HG03520 (cell line): ENCODE results near the gene IRF6.
"Not testable (repeated sequence)": the region's sequence is repeated elsewhere in the genome, so short reads cannot be mapped to it uniquely, and the experiment has no call there.

Source experiments
- ATAC-seq: cut with Tn5 transposase; IDR thresholded peaks from one replicate; pipeline ENCODE4 v1.9.1; 2021; ENCODE audit warnings: mild to moderate bottlenecking, moderate library complexity; ENCODE audit not compliant: unreplicated experiment

Gene IRF6

GRCh38 chr1:209823143-209824041, 17.4 kb upstream of the IRF6 start:
- no peak for ATAC-seq

DNA sequence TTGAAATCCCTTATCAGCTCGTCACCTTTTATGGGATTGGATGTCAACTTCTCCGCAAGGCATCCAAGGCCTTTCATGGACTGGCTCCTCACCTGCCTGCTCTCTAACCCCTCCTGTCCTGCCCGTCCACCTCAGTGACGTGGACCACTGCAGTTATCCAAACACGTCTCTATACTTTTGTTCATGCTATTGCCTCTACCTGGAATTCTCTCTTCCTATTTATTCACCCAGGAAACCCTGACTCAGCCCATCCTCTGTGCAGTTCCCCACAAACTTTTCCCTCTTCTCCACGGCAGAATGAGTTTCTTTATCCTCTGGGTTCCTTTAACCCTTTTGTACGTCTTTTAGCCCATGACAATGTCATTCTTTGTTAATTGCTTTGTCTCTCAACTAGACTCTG, 16.8 kb upstream of the IRF6 start:
- no peak for ATAC-seq

GRCh38 chr1:209820986-209821385, 15.0 kb upstream of the IRF6 start:
- no peak for ATAC-seq

- ATAC-seq: no peak
Measured at GRCh38 chr1:209819058-209819457, 13.1 kb upstream of the IRF6 start.

- ATAC-seq: no peak
Measured at GRCh38 chr1:209817691-209818090, 11.7 kb upstream of the IRF6 start.

DNA sequence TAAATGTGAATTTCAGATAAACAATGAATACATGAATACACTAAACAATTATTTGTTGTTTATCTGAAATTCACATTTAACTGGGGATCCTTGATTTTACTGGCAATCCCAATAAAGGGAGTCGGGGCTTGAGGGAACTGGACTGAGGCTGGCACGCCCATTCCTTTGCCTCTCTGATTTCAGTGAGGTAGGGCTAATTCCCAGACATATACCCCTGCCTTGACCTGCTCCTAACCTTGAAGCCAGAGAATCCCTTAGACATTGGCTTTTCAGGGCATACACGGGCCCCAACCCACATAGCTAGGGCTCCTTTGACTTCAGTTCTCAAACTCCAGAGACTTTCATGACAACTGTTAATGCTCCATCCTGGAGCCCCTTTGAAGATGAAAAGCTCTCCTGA, 11.0 kb upstream of the IRF6 start:
- ATAC-seq: no peak

DNA sequence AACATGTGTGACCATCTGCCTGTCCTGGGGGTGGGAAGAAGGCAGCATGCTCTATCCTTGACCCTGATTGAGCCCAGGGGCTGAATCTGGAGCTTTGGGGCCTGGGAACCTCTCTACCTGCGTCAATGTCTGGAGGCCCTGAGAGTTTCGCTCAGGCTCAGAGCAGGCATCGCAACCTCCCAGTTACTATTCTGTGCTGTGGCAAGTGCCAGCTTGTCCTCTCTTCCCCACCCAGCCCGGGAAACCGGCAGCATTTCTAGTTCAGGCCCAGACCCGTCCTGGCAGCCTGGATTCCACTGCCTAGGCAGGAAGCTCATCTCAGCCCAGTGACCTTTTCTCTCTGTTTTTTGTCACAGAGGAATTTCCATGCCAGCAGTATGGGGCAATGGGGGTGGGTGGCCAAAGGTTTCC, 10.0 kb upstream of the IRF6 start:
- no peak for ATAC-seq

GRCh38 chr1:209815490-209815889, 9.5 kb upstream of the IRF6 start:
- ATAC-seq: no peak

DNA sequence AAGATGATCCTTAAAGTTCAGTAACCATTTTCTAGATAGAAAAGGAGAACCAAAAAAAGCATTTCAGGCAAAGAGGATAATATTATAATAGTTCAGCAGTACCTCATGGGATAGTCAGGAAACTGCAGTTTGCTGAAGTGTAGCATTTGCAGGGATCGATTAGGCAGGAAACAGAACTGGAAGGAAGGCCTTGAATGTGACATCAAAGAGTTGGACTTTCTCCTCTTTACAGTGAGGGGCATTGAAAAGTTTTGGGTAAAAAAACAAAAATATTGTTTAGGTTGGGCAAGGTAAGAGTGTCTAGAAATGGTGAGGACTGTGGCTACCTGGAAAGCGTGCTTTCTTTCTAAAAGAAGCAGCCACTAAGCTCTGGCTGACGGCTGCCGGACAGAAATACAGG, 8.0 kb upstream of the IRF6 start:
- ATAC-seq: no peak

DNA sequence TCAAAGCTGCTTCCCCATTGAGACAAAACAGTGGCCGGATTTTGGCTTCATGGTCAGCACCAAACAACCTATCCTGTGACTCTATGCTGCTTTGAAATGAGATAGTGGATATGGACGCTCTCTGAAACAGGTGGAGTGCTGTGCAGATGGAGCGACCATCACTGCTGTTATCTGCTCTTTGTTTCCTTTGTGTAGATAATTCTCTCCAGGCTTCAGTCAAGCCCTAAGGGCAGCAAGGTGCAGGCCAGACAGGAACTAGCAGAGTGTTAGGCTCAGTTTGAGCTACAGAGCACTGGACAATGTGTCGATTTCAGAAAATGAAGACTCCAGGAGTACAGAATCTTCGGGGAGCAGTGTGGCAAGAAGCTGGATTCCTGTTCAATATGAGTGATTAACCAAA, 4.8 kb upstream of the IRF6 start:
- no peak for ATAC-seq

- ATAC-seq: no peak
Measured at GRCh38 chr1:209809611-209810010, 3.7 kb upstream of the IRF6 start.

DNA sequence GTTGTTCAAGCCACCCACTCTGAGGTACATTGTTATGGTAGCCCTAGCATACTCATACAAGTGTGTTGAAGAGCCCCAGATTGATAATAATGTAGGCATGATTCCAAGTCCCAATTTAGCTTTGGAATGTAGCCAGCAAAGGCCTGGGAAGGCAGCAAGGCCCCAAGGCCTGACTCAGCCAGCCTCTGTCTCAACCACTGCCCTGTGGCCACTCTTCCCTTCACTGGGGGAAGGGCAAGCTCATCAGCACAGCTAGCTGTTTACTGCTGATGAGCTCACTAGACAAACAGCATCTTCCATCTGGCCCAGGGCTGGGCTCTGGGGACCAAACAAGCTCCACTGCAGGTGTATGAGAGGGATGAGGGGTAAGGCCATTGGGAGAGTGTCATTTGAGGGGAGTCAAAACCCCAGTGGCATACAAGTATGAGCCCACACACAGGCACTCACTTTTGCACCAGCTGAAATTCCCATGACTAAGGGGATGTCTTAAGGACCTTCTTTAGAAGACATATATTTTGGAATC, 2.2 kb upstream of the IRF6 start:
- no peak for ATAC-seq

DNA sequence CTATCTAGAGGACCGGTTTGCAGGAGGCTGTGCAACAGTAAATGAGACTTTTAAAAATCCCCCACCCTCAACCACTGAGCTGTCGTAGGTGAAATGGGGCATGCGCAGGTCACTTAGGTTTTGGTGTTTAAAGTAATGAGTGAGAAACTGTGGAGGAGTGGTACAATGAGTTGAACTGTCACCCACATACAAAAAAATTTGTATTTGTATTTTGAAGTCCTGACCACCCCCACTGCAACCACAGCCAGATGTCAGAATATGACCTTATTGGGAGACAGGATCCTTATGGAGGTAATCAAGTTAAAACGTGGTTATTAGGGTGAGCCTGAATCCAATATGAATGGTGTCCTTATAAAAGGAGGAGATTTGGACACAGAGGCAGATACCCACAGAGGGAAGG, 1.6 kb upstream of the IRF6 start:
- ATAC-seq: no peak

- no peak for ATAC-seq
Measured at GRCh38 chr1:209805341-209805781, 581 bp downstream of the IRF6 start.

GRCh38 chr1:209803568-209803967, 2.4 kb downstream of the IRF6 start:
- ATAC-seq: no peak

DNA sequence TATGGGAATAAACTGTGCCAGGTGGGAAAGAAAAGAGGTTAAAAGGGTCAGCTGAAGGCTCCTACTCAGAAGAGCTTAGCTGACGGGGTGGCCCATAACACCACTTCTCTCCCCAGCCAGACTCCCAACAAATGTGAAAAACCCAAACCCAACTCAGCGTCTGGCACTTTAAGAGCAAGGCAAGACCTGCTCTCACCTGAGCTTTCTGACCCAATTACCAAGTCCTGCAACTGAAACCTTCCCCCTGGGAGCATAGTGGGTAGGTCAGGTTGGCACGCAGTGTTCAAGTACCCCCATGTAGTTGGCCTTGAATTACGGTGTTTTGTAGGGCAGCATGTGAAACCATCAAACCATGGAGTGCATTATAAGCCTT, 3.2 kb downstream of the IRF6 start:
- ATAC-seq: no peak

DNA sequence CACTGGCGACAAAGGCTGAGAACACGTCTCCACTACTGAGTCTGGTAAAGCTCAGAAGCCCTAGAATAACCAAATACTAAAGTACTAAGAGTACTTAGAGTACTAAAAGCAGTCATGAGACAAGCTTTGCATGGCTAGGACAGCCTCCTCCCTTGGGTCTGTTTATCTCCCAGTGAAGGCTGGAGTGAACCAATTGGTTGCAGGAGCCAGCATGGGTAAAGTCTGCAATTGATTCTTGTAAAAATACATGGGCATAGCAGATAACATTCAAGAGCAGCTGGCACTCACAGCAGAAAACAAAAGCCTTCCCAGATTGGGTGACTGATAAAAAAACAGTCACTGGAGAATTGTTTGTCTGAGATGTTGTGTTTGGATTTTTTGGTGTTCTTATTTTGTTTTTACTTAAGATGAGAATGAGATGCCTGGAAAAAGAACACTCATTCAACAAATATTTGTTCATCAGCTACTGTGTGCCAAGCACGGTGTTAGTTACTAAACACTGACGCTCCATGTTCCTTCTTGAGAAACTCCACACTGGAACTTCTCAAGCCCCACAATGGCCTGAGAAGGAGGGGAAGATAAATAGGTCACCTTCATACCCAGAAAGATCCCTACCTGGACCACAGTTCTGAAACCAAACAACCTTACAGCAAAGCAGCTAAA, 3.7 kb downstream of the IRF6 start:
- no peak for ATAC-seq

- no peak for ATAC-seq
Measured at GRCh38 chr1:209800984-209801834, 4.7 kb downstream of the IRF6 start.

DNA sequence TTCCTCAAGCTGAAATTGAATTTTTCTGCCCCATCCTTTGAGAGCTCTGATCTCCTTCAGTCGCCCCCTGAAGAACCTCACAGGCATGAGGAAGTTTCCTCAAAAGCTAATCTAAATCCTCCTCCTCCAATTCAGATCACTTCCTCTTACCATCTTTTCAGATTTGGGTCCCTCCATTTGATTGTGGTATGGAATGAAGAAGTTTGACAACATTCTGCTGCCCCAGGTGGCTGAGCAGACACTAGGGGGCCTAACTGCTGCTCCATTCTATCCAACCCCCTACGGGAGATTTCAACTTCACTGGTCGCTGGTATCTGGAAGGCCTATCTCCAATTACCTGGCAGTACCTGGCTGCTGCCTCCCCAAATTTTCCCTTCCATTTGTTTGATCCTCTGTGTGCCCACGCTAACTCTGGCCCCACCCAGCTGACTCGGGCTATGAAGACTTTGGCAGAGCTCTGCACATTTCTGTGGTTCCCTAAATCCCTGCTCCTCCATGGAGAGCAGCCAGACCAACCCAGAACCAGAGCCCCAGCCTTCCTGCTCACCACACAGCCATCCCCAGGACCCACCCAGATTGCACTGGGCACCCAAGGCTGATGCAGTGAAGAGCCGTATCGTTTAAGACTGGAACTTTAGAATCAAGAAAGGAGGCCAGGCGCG, 7.8 kb downstream of the IRF6 start:
- no peak for ATAC-seq

GRCh38 chr1:209793711-209794110, 12.2 kb downstream of the IRF6 start:
- not testable (repeated sequence) for ATAC-seq

DNA sequence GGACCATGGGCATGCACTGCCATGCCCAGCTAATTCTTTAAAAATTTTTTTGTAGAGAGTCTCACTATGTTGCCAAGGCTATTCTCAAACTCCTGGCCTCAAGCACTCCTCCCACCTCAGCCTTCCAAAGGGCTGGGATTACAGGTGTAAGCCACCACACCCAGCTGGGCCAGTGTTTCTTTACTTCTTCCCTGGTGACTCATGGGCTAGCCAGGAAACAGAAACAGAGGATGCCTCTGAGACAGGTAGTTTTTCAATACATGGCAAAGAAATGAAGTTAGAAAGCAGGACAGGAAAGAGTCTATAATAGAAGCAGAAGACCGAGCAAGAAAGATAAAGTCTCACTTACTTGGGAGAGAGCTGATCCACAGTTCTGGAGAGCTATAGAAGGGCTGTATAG, 14.0 kb downstream of the IRF6 start:
- no peak for ATAC-seq
